Hepatocyte (in vitro differentiated cells): Measurements from ENCODE around the gene LAMA3.

Experiments
- EZH2 ChIP-seq: fragments of 200-600 bp; sonication (generic); IDR thresholded peaks from 2 replicates; pipeline ENCODE4 v1.6.1; 2016; ENCODE audit warnings: antibody characterized with exemption, mild to moderate bottlenecking, borderline replicate concordance
- EZH2phosphoT487 ChIP-seq: fragments of 200-600 bp; sonication (generic); IDR thresholded peaks from one replicate; pipeline ENCODE4 v1.6.1; 2018; ENCODE audit warnings: antibody characterized with exemption, mild to moderate bottlenecking, low read depth, moderate library complexity; ENCODE audit not compliant: unreplicated experiment, severe bottlenecking
- TF ChIP-seq, protein P1 (sequence below): fragments of 200-600 bp; sonication (generic); IDR thresholded peaks from 2 replicates; pipeline ENCODE4 v1.5.1; 2016; ENCODE audit warnings: antibody characterized with exemption, mild to moderate bottlenecking; ENCODE audit not compliant: poor library complexity

DNA sequence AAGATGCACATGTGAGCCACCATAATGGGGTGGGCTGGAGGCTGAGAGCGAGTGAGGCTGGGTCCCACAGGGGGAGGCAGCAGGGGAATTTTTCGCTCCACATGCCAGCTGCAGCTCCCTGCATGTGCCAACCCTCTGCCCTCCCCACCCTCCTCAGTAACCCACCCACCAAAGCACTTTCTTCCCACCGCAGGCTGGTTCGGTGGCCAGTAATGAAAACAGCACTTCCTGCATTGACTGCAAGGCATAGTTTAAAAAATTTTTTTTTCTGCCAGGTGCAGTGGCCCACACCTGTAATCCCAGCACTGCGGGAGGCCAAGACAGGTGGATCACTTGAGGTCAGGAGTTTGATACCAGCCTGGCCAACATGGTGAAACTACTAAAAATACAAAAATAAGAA is 177.8 kb downstream of the LAMA3 start:
- TF ChIP-seq EZH2 (no peak), EZH2phosphoT487 (no peak)
- TF ChIP-seq, protein P1, sequence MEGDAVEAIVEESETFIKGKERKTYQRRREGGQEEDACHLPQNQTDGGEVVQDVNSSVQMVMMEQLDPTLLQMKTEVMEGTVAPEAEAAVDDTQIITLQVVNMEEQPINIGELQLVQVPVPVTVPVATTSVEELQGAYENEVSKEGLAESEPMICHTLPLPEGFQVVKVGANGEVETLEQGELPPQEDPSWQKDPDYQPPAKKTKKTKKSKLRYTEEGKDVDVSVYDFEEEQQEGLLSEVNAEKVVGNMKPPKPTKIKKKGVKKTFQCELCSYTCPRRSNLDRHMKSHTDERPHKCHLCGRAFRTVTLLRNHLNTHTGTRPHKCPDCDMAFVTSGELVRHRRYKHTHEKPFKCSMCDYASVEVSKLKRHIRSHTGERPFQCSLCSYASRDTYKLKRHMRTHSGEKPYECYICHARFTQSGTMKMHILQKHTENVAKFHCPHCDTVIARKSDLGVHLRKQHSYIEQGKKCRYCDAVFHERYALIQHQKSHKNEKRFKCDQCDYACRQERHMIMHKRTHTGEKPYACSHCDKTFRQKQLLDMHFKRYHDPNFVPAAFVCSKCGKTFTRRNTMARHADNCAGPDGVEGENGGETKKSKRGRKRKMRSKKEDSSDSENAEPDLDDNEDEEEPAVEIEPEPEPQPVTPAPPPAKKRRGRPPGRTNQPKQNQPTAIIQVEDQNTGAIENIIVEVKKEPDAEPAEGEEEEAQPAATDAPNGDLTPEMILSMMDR = no peak
